ENCODE data around the gene RNU7-1.
"Not testable (repeated sequence)": the region's sequence is repeated elsewhere in the genome, so short reads cannot be mapped to it uniquely, and the experiment has no call there.

The RNU7-1 gene

DNA sequence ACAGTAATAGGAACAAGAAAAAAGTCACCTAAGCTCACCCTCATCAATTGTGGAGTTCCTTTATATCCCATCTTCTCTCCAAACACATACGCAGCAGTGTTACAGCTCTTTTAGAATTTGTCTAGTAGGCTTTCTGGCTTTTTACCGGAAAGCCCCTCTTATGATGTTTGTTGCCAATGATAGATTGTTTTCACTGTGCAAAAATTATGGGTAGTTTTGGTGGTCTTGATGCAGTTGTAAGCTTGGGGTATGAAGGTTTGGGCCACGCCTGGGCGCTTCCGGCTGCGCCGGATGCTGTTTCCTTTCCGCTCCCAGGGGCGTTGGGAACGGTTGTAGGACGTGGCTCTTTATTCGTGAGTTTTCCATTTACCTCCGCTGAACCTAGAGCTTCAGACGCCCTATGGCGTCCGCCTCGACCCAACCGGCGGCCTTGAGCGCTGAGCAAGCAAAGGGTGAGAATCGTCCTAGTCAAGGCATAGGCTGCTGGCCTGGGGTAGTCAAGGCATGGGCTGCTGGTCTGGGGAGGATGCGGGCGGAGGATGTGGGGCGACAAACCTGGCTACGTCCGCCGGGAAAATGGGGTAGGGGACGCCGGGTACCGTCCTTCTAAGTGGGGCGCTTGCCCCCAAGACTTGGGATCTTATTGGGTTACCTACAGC, at the start of gene RNU7-1, which contains the start of gene C12orf57:
RNU7-1 (plus strand) TSS at position 95 of the 659 bp plus-strand sequence.
C12orf57 (plus strand) TSS at position 301 of the 659 bp plus-strand sequence; CDS start at position 401, 100 bp downstream.
- peak; percentile 50 for DNase-seq

DNA sequence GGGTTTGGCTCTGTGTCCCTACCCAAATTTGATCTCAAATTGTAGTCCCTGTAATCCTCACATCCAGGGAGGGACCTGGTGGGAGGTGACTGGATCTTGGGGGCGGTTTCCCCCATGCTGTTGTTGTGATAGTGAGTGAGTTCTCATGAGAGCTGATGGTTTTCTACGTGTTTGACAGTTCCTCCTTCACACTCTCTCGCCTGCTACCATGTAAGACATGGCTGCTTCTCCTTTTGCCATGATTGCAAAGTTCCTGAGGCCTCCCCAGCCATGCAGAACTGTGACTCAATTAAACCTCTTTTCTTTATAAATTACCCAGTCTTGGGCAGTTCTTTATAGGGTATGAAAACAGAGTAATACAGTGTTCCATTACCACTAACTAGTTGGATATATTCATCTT, 49.3 kb upstream of the RNU7-1 start:
- no peak for DNase-seq

DNA sequence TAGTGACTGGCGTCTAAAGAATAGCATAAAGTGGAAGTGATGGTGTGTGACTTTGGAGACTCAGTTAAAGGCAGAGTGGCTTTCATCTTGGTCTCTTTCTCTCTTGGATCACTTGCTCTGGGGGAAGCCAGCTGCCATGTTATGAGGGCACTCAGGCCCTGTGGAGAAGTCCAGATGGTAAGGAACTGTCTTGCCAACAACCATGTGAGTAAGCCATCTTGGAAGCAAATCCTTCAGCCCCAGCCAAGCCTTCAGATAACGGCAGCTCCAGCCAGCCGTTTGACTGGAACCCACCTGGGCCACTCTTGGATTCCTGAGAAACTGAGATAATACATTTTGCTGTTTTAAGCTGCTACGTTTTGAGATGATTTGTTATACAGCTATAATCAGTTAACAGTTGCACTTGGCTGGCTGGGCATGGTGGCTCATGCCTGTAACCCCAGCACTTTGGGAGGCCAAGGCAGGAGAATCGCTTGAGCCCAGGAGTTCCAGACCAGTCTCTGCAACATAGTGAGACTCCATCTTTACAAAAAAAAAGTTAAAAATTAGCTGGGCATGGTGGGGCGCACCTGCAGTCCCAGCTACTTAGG, 46.7 kb upstream of the RNU7-1 start:
- DNase-seq: no peak

DNA sequence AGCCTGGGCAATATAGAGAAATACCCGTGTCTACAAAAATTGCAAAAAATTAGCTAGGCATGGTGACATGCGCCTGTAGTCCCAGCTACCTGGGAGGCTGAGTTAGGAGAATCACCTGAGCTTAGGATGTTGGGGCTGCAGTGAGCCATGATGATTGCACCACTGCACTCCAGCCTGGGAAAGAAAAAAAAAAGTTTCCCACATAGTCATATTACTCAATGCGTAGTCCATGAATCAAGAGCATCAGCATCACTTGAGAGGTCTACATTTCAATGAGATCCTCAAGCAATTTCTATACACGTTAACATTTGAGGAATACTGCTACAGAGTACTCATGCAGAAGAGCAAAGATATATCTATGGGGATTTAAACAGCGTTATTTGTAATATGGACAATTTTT, 44.2 kb upstream of the RNU7-1 start:
- no peak for DNase-seq

DNA sequence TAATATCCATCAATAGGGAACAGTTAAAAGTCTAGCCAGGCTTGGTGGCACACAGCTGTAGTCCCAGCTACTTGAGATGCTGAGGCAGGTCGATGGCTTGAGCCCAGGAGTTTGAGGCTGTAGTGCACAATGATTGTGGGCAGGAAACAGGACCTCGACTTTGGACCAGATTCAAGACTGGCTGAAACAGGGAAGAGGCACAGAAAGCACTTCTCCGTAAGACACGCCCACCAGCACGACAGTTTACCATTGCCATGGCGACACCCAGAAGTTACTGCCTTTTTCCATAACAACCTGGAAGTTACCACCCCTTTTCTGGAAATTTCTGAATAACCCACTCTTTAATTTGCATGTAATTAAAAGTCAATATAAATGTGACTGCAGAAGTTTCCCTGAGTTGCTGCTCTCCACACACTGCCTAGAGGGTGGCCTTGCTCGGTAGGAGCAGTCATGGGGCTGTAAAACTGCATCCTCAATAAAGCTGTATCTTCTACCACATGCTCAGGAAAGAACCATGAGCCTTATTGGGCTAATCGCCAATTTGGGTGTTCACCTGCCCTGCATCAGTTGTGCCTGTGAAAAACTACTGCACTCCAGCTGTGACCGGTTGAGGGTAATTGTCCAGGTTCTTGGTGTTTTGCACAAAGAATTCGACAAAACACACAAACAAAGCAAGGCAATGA, 43.6 kb upstream of the RNU7-1 start:
- no peak for DNase-seq

DNA sequence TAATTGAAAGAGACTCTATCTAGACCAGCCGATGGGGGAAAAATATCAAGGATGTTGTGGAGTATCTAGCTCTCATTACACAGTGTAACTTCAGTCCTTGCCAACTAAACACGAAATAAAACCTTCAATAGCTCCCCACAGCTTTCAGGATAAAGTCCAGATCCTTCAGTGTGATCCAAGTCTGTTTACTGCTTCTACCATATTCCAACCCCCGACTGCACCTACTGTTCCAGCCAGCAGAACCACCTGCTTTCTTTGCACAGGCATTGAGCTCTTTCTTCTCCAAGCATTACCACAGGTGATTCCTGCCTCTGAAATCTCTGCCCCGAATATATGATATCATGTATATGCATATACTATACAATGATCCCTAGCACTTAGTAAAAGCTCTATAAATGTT, 41.2 kb upstream of the RNU7-1 start:
- DNase-seq: no peak

DNA sequence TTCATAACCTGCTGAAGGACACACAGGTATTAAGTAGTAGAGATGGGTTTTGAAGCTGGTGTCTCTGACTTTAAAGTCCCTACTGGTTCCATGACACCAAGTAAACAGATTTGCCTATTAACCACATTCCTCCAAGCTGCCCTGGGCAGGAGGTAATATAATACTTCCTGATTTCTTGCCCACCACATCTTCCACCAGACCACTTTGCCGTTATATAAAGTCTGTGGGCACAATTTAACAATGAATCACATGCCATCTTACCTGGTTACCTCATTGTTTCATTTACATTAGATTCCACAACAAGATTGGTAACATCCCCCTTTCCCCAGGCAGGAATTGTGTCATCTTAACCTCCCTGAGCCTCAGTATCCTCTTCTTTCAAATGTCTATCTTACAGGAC, 39.9 kb upstream of the RNU7-1 start:
- no peak for DNase-seq

DNA sequence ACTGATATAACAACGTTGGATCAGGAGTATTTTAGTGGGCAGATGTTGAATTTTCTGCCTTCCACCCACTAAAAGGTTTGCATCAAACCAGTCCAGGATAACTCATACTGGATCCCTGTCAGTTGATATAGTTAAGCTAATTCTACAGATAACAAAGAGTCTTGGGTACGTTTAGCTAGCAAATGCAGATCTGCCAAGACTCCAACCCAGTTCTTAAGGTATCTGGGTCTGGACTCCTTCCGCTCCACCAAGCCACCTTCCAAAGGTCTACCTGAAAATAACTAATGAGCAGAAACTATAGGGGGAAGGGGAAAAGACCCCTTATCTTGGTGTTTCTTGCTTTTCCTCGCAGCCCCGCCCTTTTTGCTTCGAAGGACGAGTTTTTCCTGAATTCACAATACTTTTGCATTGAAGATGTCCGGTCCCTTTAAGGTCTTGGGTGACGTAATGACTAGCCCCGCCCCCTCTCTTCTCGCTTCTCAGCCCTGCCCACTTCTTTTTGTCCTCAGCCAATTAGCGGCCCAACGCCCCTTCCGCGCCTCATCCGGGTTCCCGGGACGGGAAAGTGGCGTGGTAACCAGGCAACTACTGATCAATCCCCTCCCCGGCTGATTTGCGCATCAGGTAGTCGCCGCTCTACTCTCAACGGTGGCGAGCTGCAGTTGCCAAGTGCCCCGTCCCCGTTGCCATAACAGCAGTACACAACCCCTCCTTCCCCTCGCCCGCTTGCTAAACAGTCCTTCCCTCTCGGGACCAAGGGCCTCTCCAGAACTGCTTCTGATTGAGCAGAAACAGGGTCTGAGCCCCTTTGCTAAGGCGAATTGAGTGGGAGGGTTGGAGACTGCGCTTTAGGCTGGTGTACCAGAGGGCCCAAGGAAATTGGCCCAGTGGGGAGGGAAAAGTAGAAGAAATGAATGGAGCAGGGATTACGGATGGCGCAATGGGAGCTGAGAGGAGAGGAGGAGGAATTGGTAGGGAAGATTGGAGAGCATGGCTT, 39.0 kb upstream of the RNU7-1 start, which contains the start of gene LRRC23:
LRRC23 (plus strand) TSS at position 543 of the 997 bp plus-strand sequence. CDS start 812 bp downstream, outside the sequence.
- peak; percentile 96 for DNase-seq

DNA sequence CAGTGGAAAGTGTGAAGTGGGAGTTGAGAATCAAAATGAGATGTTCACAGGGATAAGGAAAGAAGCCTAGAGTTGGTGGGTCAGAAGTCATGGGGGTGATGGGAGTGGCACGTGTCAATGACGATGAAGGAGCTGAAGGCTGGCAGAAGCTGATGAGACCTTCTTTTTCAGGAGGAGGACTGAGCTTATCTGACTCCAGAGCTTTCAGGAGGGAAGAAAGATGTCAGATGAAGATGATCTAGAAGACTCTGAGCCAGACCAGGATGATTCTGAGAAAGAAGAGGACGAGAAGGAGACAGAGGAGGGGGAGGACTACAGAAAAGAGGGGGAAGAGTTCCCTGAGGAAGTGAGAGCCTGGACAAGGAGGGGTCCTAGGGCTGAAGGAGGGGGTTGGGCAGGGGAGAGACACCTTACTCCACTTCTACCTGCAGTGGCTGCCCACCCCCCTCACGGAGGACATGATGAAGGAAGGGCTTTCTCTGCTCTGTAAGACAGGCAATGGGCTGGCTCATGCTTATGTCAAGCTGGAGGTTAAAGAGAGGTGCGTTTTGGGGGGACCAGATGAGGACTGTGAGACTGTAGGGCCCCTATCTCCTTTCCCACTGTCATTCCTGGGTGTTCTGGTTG, 38.1 kb upstream of the RNU7-1 start:
- DNase-seq: no peak

DNA sequence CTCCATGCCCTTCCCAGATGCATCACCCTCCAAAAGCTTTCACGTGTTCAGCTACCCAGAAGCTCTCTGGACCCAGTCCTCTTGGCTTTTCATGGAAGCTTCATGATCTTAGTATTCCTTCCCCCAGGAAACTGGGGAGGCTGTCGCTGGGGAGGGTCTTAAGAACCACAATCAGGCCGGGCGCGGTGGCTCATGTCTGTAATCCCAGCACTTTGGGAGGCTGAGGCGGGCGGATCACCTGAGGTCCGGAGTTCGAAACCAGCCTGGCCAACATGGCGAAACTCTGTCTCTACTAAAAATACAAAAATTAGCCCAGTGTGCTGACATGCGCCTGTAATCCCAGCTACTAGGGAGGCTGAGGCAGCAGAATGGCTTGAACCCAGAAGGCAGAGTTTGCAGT, 35.5 kb upstream of the RNU7-1 start:
- not testable (repeated sequence) for DNase-seq

DNA sequence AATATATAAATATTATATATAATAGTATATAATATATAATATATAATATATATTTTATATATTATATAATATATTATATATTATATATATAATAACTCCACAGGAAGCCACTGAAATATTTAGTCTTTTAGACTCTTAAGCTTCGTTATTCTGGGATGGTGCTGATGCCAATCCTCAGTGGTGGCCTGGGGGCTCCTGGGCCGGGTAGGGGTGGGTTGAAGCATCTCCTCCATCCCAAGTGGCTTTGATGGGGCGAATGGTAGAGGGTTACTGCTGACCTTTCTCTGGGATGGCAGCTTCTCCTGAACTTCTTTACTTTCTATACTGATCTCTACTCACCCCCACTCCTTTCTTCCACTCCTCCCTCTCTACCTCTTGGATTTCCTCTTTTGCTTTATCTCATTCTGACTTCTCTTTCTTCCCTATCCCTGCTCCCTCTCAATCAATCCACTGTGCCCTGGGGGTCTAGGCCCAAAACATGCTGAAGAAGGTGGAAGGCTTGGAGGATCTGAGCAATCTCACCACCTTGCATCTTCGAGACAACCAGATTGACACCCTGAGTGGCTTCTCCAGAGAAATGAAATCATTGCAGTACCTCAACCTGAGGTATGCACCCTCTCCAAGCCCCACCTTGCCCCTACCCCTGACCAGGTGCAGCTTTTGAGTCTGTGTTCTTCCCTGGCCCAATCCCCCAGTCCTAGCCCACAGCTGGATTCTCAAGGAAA, 34.0 kb upstream of the RNU7-1 start:
- no peak for DNase-seq

DNA sequence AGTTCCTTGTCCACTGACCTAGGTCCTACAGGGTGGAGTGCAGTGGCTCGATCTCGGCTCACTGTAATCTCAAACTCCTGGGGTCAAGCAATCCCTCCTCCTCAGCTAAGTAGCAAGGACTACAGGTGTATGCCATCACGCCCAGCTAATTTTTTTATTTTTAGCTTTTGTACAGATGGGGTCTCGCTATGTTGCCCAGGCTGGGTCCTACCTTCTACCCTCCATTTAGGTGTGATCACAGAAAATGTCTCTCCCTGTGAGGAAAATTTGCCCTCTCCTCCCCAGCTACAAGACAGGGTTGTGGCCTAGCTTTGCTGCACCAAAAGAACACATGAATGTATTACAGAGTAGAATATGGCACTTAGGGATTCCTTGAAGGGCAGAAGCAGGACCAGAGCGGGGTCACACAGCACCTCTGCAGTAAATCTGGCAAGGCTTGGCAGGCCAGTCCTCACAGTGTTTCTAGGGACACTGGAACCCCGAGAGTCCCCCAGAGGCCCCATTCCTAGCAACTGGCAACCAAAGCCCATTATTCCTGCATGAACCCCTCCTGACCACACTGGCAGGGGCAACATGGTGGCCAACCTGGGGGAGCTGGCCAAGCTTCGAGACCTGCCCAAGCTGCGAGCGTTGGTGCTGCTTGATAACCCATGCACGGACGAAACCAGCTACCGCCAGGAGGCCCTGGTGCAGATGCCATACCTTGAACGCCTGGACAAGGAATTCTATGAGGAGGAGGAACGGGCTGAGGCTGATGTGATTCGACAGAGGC, 31.3 kb upstream of the RNU7-1 start:
- DNase-seq: no peak

DNA sequence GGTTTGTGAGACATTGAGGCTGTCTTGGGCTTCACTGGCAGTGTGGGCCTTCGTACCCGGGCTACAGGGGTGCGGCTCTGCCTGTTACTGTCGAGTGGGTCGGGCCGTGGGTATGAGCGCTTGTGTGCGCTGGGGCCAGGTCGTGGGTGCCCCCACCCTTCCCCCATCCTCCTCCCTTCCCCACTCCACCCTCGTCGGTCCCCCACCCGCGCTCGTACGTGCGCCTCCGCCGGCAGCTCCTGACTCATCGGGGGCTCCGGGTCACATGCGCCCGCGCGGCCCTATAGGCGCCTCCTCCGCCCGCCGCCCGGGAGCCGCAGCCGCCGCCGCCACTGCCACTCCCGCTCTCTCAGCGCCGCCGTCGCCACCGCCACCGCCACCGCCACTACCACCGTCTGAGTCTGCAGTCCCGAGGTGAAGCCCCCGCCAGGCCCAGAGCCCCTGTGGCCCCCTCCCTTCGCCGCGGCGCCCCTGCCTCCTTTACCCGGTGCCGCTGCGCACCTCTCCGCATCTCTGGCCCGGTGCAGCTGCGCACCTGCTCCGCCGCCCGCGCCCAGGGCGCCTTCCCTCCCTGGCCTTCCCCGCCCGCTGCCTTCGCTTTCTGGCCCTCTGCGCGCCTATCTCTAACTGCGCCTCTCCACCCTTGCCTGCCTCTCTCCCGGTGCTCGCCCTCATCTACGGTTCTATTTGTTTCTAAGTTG, 29.2 kb upstream of the RNU7-1 start, which contains the start of gene ENO2:
ENO2 (plus strand) TSS at position 335 of the 701 bp plus-strand sequence. CDS start 1,253 bp downstream, outside the sequence.
- peak; percentile 88 for DNase-seq

DNA sequence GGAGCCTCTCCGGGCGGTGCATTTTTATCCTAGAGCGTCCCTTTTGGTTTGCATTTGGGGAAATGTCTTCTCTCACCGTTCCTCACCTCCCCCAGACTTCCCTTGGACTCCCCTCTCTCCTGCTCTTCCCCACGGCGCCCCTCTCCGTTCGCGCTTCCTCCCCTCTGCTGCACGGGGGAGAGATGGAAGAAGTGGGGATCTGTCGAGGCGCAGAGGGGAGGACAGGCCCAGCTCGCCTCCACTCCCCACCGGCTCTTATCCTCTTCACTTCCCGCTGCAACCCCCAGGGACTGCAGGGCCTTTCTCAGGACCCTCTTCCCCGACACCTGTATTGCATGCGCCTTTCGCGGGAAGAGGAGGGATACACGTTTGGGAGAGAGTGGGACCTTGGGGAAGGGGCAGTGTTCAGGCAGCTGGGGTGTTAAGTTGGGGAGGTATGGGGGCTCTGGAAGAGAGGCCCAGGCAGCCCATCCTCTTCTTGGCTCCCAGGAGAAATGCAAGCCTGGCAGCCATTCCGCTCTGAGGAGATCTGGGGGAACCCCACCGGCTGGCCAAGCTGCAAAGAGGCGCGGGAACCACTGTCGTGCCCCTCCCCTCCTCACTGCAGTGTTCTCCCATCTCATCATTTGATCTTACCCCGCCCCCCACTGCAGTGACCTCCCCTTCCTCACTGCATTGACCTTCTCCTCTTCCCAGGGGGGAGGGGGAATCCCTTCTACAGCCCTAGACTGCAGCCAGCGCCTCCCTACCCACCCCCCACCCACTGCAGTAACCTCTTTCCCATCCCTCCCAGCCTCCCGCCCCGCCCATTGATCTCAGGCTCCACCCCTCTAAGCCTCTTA, 28.4 kb upstream of the RNU7-1 start:
- DNase-seq: no peak

DNA sequence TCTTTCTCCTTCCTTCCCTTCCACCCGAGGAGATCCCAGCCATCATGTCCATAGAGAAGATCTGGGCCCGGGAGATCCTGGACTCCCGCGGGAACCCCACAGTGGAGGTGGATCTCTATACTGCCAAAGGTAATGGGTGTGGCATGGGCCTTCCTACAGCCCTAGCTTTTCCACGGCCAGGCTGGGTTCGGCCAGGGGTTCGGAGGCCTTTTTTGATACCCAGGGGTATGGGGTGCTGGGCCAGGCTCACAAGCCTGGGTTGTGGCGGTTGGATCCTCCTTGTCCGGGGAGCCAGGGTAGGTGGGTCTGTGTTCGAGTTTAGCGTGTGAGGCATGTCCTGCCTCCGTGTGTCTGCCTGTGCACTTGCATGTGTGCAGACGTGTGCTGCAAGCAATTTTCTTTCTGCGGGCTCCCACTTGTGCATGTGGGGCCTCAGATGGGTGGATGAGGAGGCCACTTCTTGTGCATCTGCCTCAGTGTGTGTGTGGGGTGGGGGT, 27.8 kb upstream of the RNU7-1 start:
- DNase-seq: no peak

DNA sequence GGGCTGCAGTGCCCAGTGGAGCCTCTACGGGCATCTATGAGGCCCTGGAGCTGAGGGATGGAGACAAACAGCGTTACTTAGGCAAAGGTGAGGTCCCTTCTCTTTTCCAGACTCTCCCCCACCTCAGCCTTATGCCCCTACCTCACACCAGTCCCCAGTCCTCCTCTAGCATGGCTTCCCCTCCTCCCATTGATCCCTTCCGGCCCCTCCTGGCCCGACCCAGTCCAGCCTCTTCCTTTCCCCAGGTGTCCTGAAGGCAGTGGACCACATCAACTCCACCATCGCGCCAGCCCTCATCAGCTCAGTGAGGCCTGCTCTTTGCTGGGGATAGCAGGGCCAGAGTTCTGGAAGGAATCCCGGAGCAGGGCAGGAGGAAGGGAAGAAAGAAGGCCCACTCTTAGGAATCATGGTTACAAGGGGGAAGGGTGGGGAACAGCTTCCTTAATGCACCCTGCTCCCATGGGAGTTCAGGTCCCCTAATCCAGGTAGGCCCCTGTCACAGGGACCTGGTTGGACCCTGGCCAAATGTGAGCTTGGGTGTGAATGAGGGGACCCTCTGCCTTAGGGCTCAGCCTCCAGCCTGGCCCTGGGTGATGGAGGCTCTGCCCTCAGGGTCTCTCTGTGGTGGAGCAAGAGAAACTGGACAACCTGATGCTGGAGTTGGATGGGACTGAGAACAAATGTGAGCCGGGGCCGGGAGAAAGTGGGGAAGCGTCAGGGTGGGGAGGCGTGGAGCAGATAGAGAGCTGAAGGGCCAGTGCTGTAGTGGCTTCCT, 27.0 kb upstream of the RNU7-1 start:
- DNase-seq: no peak

DNA sequence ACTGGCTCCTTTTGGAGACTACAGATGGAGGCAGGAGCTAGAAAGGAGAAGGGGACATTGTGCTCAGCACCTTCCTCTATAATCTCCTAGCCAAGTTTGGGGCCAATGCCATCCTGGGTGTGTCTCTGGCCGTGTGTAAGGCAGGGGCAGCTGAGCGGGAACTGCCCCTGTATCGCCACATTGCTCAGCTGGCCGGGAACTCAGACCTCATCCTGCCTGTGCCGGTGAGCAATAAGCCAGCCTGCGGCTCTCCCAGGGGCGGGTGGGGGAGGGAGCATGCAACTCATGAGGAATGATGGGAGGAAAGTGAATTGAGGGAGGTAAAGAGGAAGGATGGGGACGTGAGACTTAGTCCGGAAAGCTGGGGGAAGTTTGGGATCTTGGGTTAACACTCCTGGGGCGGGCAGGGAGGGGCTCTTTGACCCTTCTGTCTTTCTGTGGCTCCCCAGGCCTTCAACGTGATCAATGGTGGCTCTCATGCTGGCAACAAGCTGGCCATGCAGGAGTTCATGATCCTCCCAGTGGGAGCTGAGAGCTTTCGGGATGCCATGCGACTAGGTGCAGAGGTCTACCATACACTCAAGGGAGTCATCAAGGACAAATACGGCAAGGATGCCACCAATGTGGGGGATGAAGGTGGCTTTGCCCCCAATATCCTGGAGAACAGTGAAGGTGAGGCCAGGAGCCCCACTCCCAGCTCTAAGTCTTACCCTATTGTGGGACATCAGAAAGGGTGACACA, 26.0 kb upstream of the RNU7-1 start:
- no peak for DNase-seq
